GM19025 (cell line): ENCODE data around the gene CAPN1.

Experiments
- ATAC-seq: cut with Tn5 transposase; IDR thresholded peaks from one replicate; pipeline ENCODE4 v1.9.1; 2021; ENCODE audit warnings: mild to moderate bottlenecking, low read depth, moderate library complexity; ENCODE audit not compliant: unreplicated experiment

CAPN1 gene

GRCh38 chr11:65187971-65188461 lies 6.3 kb downstream of the CAPN1 start:
- ATAC-seq: no peak

GRCh38 chr11:65188486-65188885 lies 6.8 kb downstream of the CAPN1 start:
- no peak for ATAC-seq

- ATAC-seq: no peak
Measured at GRCh38 chr11:65189191-65189590, 7.5 kb downstream of the CAPN1 start.

GRCh38 chr11:65194564-65194963 lies 12.8 kb downstream of the CAPN1 start:
- no peak for ATAC-seq

- ATAC-seq: no peak
Measured at GRCh38 chr11:65204143-65204542, 22.4 kb downstream of the CAPN1 start.

- no peak for ATAC-seq
Measured at GRCh38 chr11:65204646-65205601, 23.2 kb downstream of the CAPN1 start.

- ATAC-seq: no peak
Measured at GRCh38 chr11:65205602-65205967, 23.9 kb downstream of the CAPN1 start.

- ATAC-seq: no peak
Measured at GRCh38 chr11:65206441-65206841, 24.7 kb downstream of the CAPN1 start.

- no peak for ATAC-seq
Measured at GRCh38 chr11:65206901-65207300, 25.2 kb downstream of the CAPN1 start.

GRCh38 chr11:65207918-65208784 lies 26.4 kb downstream of the CAPN1 start:
- ATAC-seq: no peak

GRCh38 chr11:65208785-65209710 lies 27.3 kb downstream of the CAPN1 start:
- no peak for ATAC-seq

GRCh38 chr11:65209711-65210360 lies 28.1 kb downstream of the CAPN1 start:
- no peak for ATAC-seq

- no peak for ATAC-seq
Measured at GRCh38 chr11:65210361-65210731, 28.6 kb downstream of the CAPN1 start.

- ATAC-seq: no peak
Measured at GRCh38 chr11:65210748-65211147, 29.0 kb downstream of the CAPN1 start.

GRCh38 chr11:65211293-65212105 lies 29.8 kb downstream of the CAPN1 start:
- no peak for ATAC-seq

GRCh38 chr11:65212226-65212801 lies 30.6 kb downstream of the CAPN1 start:
- no peak for ATAC-seq

- ATAC-seq: no peak
Measured at GRCh38 chr11:65213322-65214211, 31.8 kb downstream of the CAPN1 start.
